HEK293 (cell line): ENCODE data around the gene PRRG4.

Experiments used
- CTCF ChIA-PET: fragments of 350-600 bp; formaldehyde crosslinking; extraction: SDS; loops from one replicate; lab custom pipeline; 2021; ENCODE audit warnings: antibody characterized with exemption; lab: Yijun Ruan, JAX
- POLR2A ChIA-PET: fragments of 300-600 bp; formaldehyde crosslinking; extraction: SDS; loops from one replicate; lab custom pipeline; 2020; ENCODE audit warnings: antibody characterized with exemption, inconsistent platforms; lab: Yijun Ruan, JAX
- H3K27ac ChIP-seq: fragments of 200-500 bp; sonication (Bioruptor generic); 2 replicates; pipeline ENCODE4 v1.5.1; 2014; ENCODE audit warnings: low read depth, low read length, control low read depth, inconsistent platforms; ENCODE audit errors: extremely low read depth
- H3K36me3 ChIP-seq, 2 experiments: fragments of 200-500 bp in 1 of 2; sonication (Bioruptor generic) in 1 of 2; 1 replicate in 1 of 2; 2 replicates in 1 of 2; pipeline ENCODE4 v1.5.1; 2014 to 2017; ENCODE audit warnings: inconsistent platforms in 2 of 2, low read length in 2 of 2; ENCODE audit not compliant: control insufficient read depth in 2 of 2, insufficient read depth in 1 of 2
- H3K4me1 ChIP-seq: fragments of 200-500 bp; sonication (Bioruptor generic); 2 replicates; pipeline ENCODE4 v1.5.1; 2014; ENCODE audit warnings: mild to moderate bottlenecking, low read length, inconsistent platforms; ENCODE audit not compliant: control insufficient read depth, insufficient read depth
- H3K4me3 ChIP-seq: 2 replicates; pipeline ENCODE4 v1.5.1; 2011; ENCODE audit warnings: low read depth, mild to moderate bottlenecking, control low read depth, low read length, moderate library complexity
- H3K9me3 ChIP-seq: fragments of 200-500 bp; sonication (Bioruptor generic); 2 replicates; pipeline ENCODE4 v1.5.1; 2014; ENCODE audit warnings: low read depth, low read length, inconsistent platforms; ENCODE audit not compliant: control insufficient read depth, insufficient read depth
- CTCF ChIP-seq: fragments of 450-650 bp; formaldehyde crosslinking; IDR thresholded peaks from 2 replicates; pipeline ENCODE4 v1.5.1; 2016; ENCODE audit warnings: missing biosample characterization, missing genetic modification characterization
- HOXC10 ChIP-seq: sonication (generic); formaldehyde crosslinking; IDR thresholded peaks from 2 replicates; pipeline ENCODE4 v1.8.1; 2023; ENCODE audit warnings: mild to moderate bottlenecking, missing genetic modification reagents
- IKZF3 ChIP-seq: fragments of 450-650 bp; IDR thresholded peaks from 2 replicates; pipeline ENCODE4 v1.5.0; 2018; ENCODE audit warnings: missing biosample characterization, mild to moderate bottlenecking, missing genetic modification characterization, moderate library complexity
- KLF17 ChIP-seq: fragments of 450-650 bp; formaldehyde crosslinking; IDR thresholded peaks from 2 replicates; pipeline ENCODE4 v1.5.1; 2016; ENCODE audit warnings: missing biosample characterization, missing genetic modification characterization
- KLF9 ChIP-seq: fragments of 450-650 bp; formaldehyde crosslinking; IDR thresholded peaks from 2 replicates; pipeline ENCODE4 v1.5.1; 2016; ENCODE audit warnings: missing biosample characterization, missing genetic modification characterization, low read depth
- PRDM6 ChIP-seq: fragments of 450-650 bp; formaldehyde crosslinking; IDR thresholded peaks from 2 replicates; pipeline ENCODE4 v1.5.1; 2017; ENCODE audit warnings: missing biosample characterization, missing genetic modification characterization
- SCRT1 ChIP-seq: fragments of 450-650 bp; formaldehyde crosslinking; IDR thresholded peaks from 2 replicates; pipeline ENCODE4 v1.5.1; 2016; ENCODE audit warnings: missing biosample characterization, missing genetic modification characterization, borderline replicate concordance
- SP7 ChIP-seq: fragments of 450-650 bp; formaldehyde crosslinking; IDR thresholded peaks from 2 replicates; pipeline ENCODE4 v1.5.1; 2016; ENCODE audit warnings: missing biosample characterization, missing genetic modification characterization
- TRIM28 ChIP-seq: IDR thresholded peaks from 2 replicates; pipeline ENCODE4 v1.6.1; 2011; ENCODE audit warnings: low read length, control low read depth, borderline replicate concordance
- ZFP69B ChIP-seq: fragments of 450-650 bp; formaldehyde crosslinking; IDR thresholded peaks from 2 replicates; pipeline ENCODE4 v1.5.1; 2016; ENCODE audit warnings: missing biosample characterization, missing genetic modification characterization
- ZIC2 ChIP-seq: fragments of 450-650 bp; formaldehyde crosslinking; IDR thresholded peaks from 2 replicates; pipeline ENCODE4 v1.5.1; 2016; ENCODE audit warnings: missing biosample characterization, missing genetic modification characterization
- ZNF19 ChIP-seq: fragments of 450-650 bp; formaldehyde crosslinking; IDR thresholded peaks from 2 replicates; pipeline ENCODE4; 2016; ENCODE audit warnings: missing biosample characterization, missing genetic modification characterization, low read depth
- ZNF214 ChIP-seq: fragments of 450-650 bp; formaldehyde crosslinking; IDR thresholded peaks from 2 replicates; pipeline ENCODE4 v1.5.1; 2017; ENCODE audit warnings: missing biosample characterization, mild to moderate bottlenecking, missing genetic modification characterization, borderline replicate concordance
- ZNF501 ChIP-seq: fragments of 450-650 bp; formaldehyde crosslinking; IDR thresholded peaks from 2 replicates; pipeline ENCODE4 v1.5.1; 2016; ENCODE audit warnings: missing biosample characterization, missing genetic modification characterization
- ZNF544 ChIP-seq: fragments of 450-650 bp; formaldehyde crosslinking; IDR thresholded peaks from 2 replicates; pipeline ENCODE4 v1.5.0; 2017; ENCODE audit warnings: missing biosample characterization, missing genetic modification characterization
- ZNF610 ChIP-seq: fragments of 450-650 bp; formaldehyde crosslinking; IDR thresholded peaks from 2 replicates; pipeline ENCODE4 v1.5.1; 2016; ENCODE audit warnings: missing biosample characterization, missing genetic modification characterization, borderline replicate concordance
- ZNF626 ChIP-seq: fragments of 450-650 bp; sonication (Bioruptor Pico); formaldehyde crosslinking; IDR thresholded peaks from 2 replicates; pipeline ENCODE4 v1.5.1; 2018; ENCODE audit warnings: missing biosample characterization, missing genetic modification characterization, inconsistent platforms
- ZNF645 ChIP-seq: fragments of 450-650 bp; formaldehyde crosslinking; IDR thresholded peaks from 2 replicates; pipeline ENCODE4; 2016; ENCODE audit warnings: missing biosample characterization, missing genetic modification characterization
- ZNF677 ChIP-seq: fragments of 450-650 bp; IDR thresholded peaks from 2 replicates; pipeline ENCODE4 v1.5.0; 2018; ENCODE audit warnings: missing biosample characterization, mild to moderate bottlenecking, missing genetic modification characterization, moderate library complexity
- ZNF692 ChIP-seq: fragments of 450-650 bp; formaldehyde crosslinking; IDR thresholded peaks from 2 replicates; pipeline ENCODE4 v1.5.1; 2016; ENCODE audit warnings: missing biosample characterization, missing genetic modification characterization
- ZNF701 ChIP-seq: fragments of 450-650 bp; formaldehyde crosslinking; IDR thresholded peaks from 2 replicates; pipeline ENCODE4 v1.5.1; 2016; ENCODE audit warnings: missing biosample characterization, missing genetic modification characterization
- ZNF747 ChIP-seq: fragments of 450-650 bp; formaldehyde crosslinking; IDR thresholded peaks from 2 replicates; pipeline ENCODE4 v1.5.1; 2016; ENCODE audit warnings: missing biosample characterization, missing genetic modification characterization
- ZNF837 ChIP-seq: fragments of 450-650 bp; formaldehyde crosslinking; IDR thresholded peaks from 2 replicates; pipeline ENCODE4 v1.5.1; 2016; ENCODE audit warnings: missing biosample characterization, missing genetic modification characterization

Gene PRRG4

GRCh38 chr11:32839308-32839707 lies 9.6 kb downstream of the PRRG4 start:
- CTCF ChIA-PET, result interaction anchor here (0.6 to 1.3 kb wide), 3 partner anchors 31 to 227 kb away, joined by 3 to 4 read pairs (median 3); no protein-coding TSS in a partner anchor
- Histone ChIP-seq H3K9me3 (no peaks in the 10 kb centered on the region), H3K4me3 (no peak overlapping the region), H3K27ac (no peak overlapping the region), H3K4me1 (no peaks in the 10 kb centered on the region), H3K36me3 (peaks cover 0 to 29% of the 10 kb centered on the region in 2 experiments; a peak in 1 of 3 replicates)
- POLR2A ChIA-PET, result interaction anchor here (1.0 to 1.2 kb wide), 2 partner anchors 9 to 53 kb away, joined by 4 to 6 read pairs; partner anchors contain the start of gene PRRG4
- no peak for TF ChIP-seq ZNF701
- TF ChIP-seq KLF9, result no peak
- no peak for TF ChIP-seq ZNF692 (tag by site-specific recombination)
- no peak for TF ChIP-seq HOXC10

- POLR2A ChIA-PET, result interaction anchor here (0.6 kb wide), 1 partner anchor 1030 kb away, joined by 4 read pairs; no protein-coding TSS in a partner anchor
- TF ChIP-seq IKZF3 (no peak), KLF17 (no peak), CTCF (tag by site-specific recombination) (no peak), ZNF214 (tag by site-specific recombination) (no peak), ZFP69B (tag by site-specific recombination) (no peak), ZNF837 (tag by site-specific recombination) (no peak), ZIC2 (tag by site-specific recombination) (no peak), SCRT1 (no peak), ZNF626 (tag by site-specific recombination) (no peak), ZNF747 (no peak), ZNF677 (tag by site-specific recombination) (no peak), PRDM6 (tag by site-specific recombination) (no peak), ZNF19 (tag by site-specific recombination) (no peak), ZNF501 (tag by site-specific recombination) (no peak), SP7 (tag by site-specific recombination) (no peak), ZNF610 (no peak), ZNF645 (no peak), ZNF544 (tag by site-specific recombination) (no peak), TRIM28 (no peak)
- Histone ChIP-seq H3K4me1 (no peaks in the 10 kb centered on the region), H3K27ac (no peak overlapping the region), H3K36me3 (peaks cover 0 to 20% of the 10 kb centered on the region in 2 experiments; a peak in 1 of 3 replicates), H3K9me3 (no peaks in the 10 kb centered on the region), H3K4me3 (no peak overlapping the region)
- CTCF ChIA-PET, result interaction anchor here (0.8 kb wide), 2 partner anchors 9 to 23 kb away, joined by 3 to 4 read pairs; no protein-coding TSS in a partner anchor
These were observed 10.9 kb downstream of the PRRG4 start for GRCh38 chr11:32840587-32840986.
